ENCODE measurements around the gene DYNLRB2. TPM values are rescaled to one million over a fixed set of nuclear protein-coding genes. Genes with fewer than 3 reads are reported as not detected.

Gene DYNLRB2
- total and polyA plus RNA-seq, 9 of the 15 experiments (the other 6 are each of a cell fraction or from before 2014, with no cell fraction given) = not detected

DNA sequence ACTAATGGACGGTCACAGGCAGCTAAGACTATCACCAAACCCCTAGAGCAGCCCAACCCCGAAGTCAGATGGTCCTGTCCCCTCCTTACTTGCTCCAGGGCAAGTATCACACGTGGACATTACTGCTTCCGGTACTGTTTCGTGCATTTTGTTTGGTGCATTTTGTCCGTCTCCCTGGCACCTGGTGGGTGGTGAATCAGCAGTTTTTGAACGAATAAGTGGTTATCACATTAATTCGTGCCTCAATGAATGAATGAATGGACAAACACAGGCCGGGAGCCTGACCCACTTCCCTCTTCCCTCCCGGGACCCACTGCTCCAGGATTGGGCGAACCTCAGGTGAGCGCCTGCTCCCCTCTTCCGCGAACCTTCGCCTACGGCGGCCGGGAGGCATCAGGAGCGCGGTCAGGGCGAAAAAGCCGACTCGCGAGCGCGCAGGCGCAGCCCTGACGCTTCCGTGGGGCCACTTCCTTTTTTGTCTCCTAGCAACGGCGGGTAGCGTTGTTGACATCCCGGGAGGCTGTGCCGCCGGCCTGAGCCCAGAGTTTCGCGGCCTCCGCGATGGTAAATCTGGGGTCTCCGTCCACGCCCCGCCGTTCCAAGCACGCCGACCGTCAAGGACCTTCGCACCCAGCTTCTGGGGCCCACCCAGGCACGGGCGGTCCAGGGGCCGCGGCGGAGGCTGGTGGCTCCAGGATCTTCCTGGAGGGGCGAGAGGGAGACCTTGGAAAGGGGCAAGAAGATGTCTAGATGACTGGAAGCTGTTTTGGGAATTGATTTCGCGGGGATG, at the start of gene DYNLRB2 (continued):
- TF ChIP-seq PATZ1 (CRISPR knock-in tag; IDR thresholded peaks at IDR 0.05; ENCODE audit: borderline replicate concordance) (no peak), HCFC1 (IDR thresholded peaks at IDR 0.05; ENCODE audit: low read depth, low read length) (peak; percentile 59), KDM5B (IDR thresholded peaks at IDR 0.05; ENCODE audit: insufficient replicate concordance, low read depth, low read length) (no peak), BMI1 (IDR thresholded peaks at IDR 0.05; ENCODE audit: low read length) (peak; percentile 65; the same call in 1 of the 2 replicates), CHCHD3 (CRISPR knock-in tag; IDR thresholded peaks at IDR 0.05) (no peak), PTRF (tag; IDR thresholded peaks at IDR 0.05) (no peak), ZNF253 (CRISPR knock-in tag; conservative IDR thresholded peaks at IDR 0.05) (no peak), TSC22D4 (tag; IDR thresholded peaks at IDR 0.05) (no peak), SMARCB1 (IDR thresholded peaks at IDR 0.05; ENCODE audit: insufficient read length, low read depth) (no peak)
